H9 (cell line): ENCODE data around the gene CCDC92. TPM values are rescaled to one million over a fixed set of nuclear protein-coding genes. Genes with fewer than 3 reads are reported as not detected.

ENCODE experiments used
- DNase-seq: peaks from one replicate; pipeline ENCODE4 v3.0.0-alpha.2; 2017
- H2AFZ ChIP-seq: one replicate; pipeline ENCODE4 v1.6.1; 2013; ENCODE audit warnings: mild to moderate bottlenecking, low read length, control low read depth, moderate library complexity
- H2AK5ac ChIP-seq: 2 replicates; pipeline ENCODE4 v1.6.1; 2013; ENCODE audit warnings: low read length, control low read depth, mixed read lengths; ENCODE audit not compliant: insufficient read length
- H2BK120ac ChIP-seq: one replicate; pipeline ENCODE4 v1.6.1; 2013; ENCODE audit warnings: low read depth, mild to moderate bottlenecking, low read length, control low read depth, inconsistent platforms; ENCODE audit not compliant: poor library complexity, severe bottlenecking
- H2BK12ac ChIP-seq: 2 replicates; pipeline ENCODE4 v1.6.1; 2013; ENCODE audit warnings: low read length, control low read depth, mixed read lengths, low read depth; ENCODE audit not compliant: insufficient read length
- H2BK15ac ChIP-seq: 2 replicates; pipeline ENCODE4 v1.6.1; 2013; ENCODE audit warnings: low read depth, low read length, control low read depth
- H2BK20ac ChIP-seq: one replicate; pipeline ENCODE4 v1.6.1; 2013; ENCODE audit warnings: low read depth, mild to moderate bottlenecking, low read length, control low read depth, inconsistent platforms; ENCODE audit not compliant: poor library complexity, severe bottlenecking
- H2BK5ac ChIP-seq: 2 replicates; pipeline ENCODE4 v1.6.1; 2013; ENCODE audit warnings: low read length, control low read depth, mixed read lengths; ENCODE audit not compliant: insufficient read length
- H3K14ac ChIP-seq: 2 replicates; pipeline ENCODE4 v1.6.1; 2013; ENCODE audit warnings: low read length, control low read depth; ENCODE audit not compliant: insufficient read depth
- H3K18ac ChIP-seq: 2 replicates; pipeline ENCODE4 v1.6.1; 2013; ENCODE audit warnings: low read depth, mild to moderate bottlenecking, mixed read lengths, low read length, control low read depth; ENCODE audit not compliant: insufficient read length
- H3K23ac ChIP-seq: 2 replicates; pipeline ENCODE4 v1.6.1; 2013; ENCODE audit warnings: low read length, control low read depth, mixed read lengths, low read depth; ENCODE audit not compliant: insufficient read length
- H3K23me2 ChIP-seq: 2 replicates; pipeline ENCODE4 v1.6.1; 2013; ENCODE audit warnings: low read depth, mild to moderate bottlenecking, mixed read lengths, low read length, control low read depth; ENCODE audit not compliant: insufficient read length, poor library complexity, severe bottlenecking
- H3K27ac ChIP-seq: 2 replicates; pipeline ENCODE4 v1.5.1; 2013; ENCODE audit warnings: low read length, control low read depth, mixed read lengths, low read depth; ENCODE audit not compliant: insufficient read length
- H3K27me3 ChIP-seq: 2 replicates; pipeline ENCODE4 v1.6.1; 2013; ENCODE audit warnings: low read length, control low read depth, inconsistent platforms; ENCODE audit not compliant: insufficient read depth
- H3K4ac ChIP-seq: 2 replicates; pipeline ENCODE4 v1.6.1; 2013; ENCODE audit warnings: low read depth, mild to moderate bottlenecking, control low read depth, inconsistent platforms, low read length, moderate library complexity
- H3K4me1 ChIP-seq: 2 replicates; pipeline ENCODE4 v1.6.1; 2013; ENCODE audit warnings: low read length, control low read depth, inconsistent platforms; ENCODE audit not compliant: insufficient read depth
- H3K4me2 ChIP-seq: 2 replicates; pipeline ENCODE4 v1.6.1; 2013; ENCODE audit warnings: low read length, control low read depth, mixed read lengths; ENCODE audit not compliant: insufficient read length, insufficient read depth
- H3K56ac ChIP-seq: 2 replicates; pipeline ENCODE4 v1.6.1; 2013; ENCODE audit warnings: low read depth, mild to moderate bottlenecking, mixed read lengths, low read length, control low read depth; ENCODE audit not compliant: insufficient read length
- H3K79me1 ChIP-seq: 2 replicates; pipeline ENCODE4 v1.6.1; 2013; ENCODE audit warnings: low read depth, mild to moderate bottlenecking, moderate library complexity, low read length, control low read depth, inconsistent platforms; ENCODE audit not compliant: insufficient read depth, poor library complexity, severe bottlenecking
- H3K79me2 ChIP-seq: 2 replicates; pipeline ENCODE4 v1.6.1; 2013; ENCODE audit warnings: low read length, control low read depth, inconsistent platforms; ENCODE audit not compliant: insufficient read depth
- H3K9ac ChIP-seq: 2 replicates; pipeline ENCODE4 v1.6.1; 2013; ENCODE audit warnings: low read length, control low read depth, mixed read lengths; ENCODE audit not compliant: insufficient read length; ENCODE audit errors: extremely low read depth
- H3K9me3 ChIP-seq: one replicate; pipeline ENCODE4 v1.6.1; 2013; ENCODE audit warnings: low read depth, low read length, inconsistent platforms; ENCODE audit not compliant: control insufficient read depth
- H3T11ph ChIP-seq: one replicate; pipeline ENCODE4 v1.6.1; 2013; ENCODE audit warnings: mild to moderate bottlenecking, low read length, control low read depth, inconsistent platforms
- H4K20me1 ChIP-seq: one replicate; pipeline ENCODE4 v1.6.1; 2013; ENCODE audit not compliant: control insufficient read depth, insufficient read length, insufficient read depth
- H4K5ac ChIP-seq: 2 replicates; pipeline ENCODE4 v1.6.1; 2013; ENCODE audit warnings: low read depth, mild to moderate bottlenecking, mixed read lengths, low read length, control low read depth; ENCODE audit not compliant: insufficient read length
- H4K8ac ChIP-seq: replicated peaks from 2 replicates; pipeline ENCODE4 v1.6.1; 2013; ENCODE audit warnings: low read length, control low read depth, mixed read lengths, low read depth; ENCODE audit not compliant: insufficient read length
- H4K91ac ChIP-seq: 2 replicates; pipeline ENCODE4 v1.6.1; 2013; ENCODE audit warnings: low read depth, mild to moderate bottlenecking, moderate library complexity, mixed read lengths, low read length, control low read depth; ENCODE audit not compliant: insufficient read length
- H3K27ac Mint-ChIP-seq, 3 experiments: 2 replicates in 2 of 3; 3 replicates in 1 of 3; pipeline ENCODE4 v1.8.0; 2020 to 2021; ENCODE audit warnings: mixed read lengths in 3 of 3, mild to moderate bottlenecking in 1 of 3, moderate library complexity in 1 of 3
- H3K27me3 Mint-ChIP-seq: 2 replicates; pipeline ENCODE4 v1.8.0; 2021; ENCODE audit warnings: low read depth, mild to moderate bottlenecking, moderate library complexity, mixed read lengths
- H3K36me3 Mint-ChIP-seq, 3 experiments: 2 replicates in 2 of 3; 3 replicates in 1 of 3; pipeline ENCODE4 v1.8.0; 2020 to 2021; ENCODE audit warnings: low read depth in 3 of 3, mixed read lengths in 3 of 3; ENCODE audit not compliant: insufficient read depth in 1 of 3
- H3K4me1 Mint-ChIP-seq, 2 experiments: 2 replicates each; pipeline ENCODE4 v1.8.0; 2020; ENCODE audit warnings: mixed read lengths in 2 of 2
- H3K4me3 Mint-ChIP-seq, 2 experiments: 2 replicates in 1 of 2; 3 replicates in 1 of 2; pipeline ENCODE4 v1.8.0; 2020 to 2021; ENCODE audit warnings: mild to moderate bottlenecking in 2 of 2, mixed read lengths in 2 of 2, moderate library complexity in 1 of 2
- H3K9me3 Mint-ChIP-seq, 2 experiments: 2 replicates in 1 of 2; 3 replicates in 1 of 2; pipeline ENCODE4 v1.8.0; 2020; ENCODE audit warnings: mild to moderate bottlenecking in 2 of 2, mixed read lengths in 2 of 2, moderate library complexity in 1 of 2
- CTCF ChIP-seq: fragments of 200-600 bp; sonication (generic); conservative IDR thresholded peaks from 3 replicates; pipeline ENCODE4 v1.8.0; 2021; ENCODE audit warnings: antibody characterized with exemption, mild to moderate bottlenecking
- WGBS: extraction: QIAGEN DNeasy Blood & Tissue Kit; methylation state at CpG from one replicate; pipeline ENCODE4 v1.1.7; 2013; ENCODE audit warnings: missing lambda C conversion rate, low lambda C conversion rate, mixed read lengths; ENCODE audit not compliant: insufficient read length; ENCODE audit errors: extremely low coverage; 5-methylcytosine and 5-hydroxymethylcytosine counted together
- total RNA-seq: library from RNA; stranded (reverse); gene quantifications from 2 replicates; pipeline ENCODE4 v1.2.1, GENCODE V29; 2021

CCDC92 gene
- total RNA-seq, 1 experiment from 2014 or later = 1.3 TPM

- H3K27me3 Mint-ChIP-seq = peaks cover 81% of the 10 kb centered on the region
- Histone ChIP-seq H3K18ac (no peak overlapping the region), H3K9ac (no peak overlapping the region), H4K5ac (no peak overlapping the region), H3K27ac (no peak overlapping the region), H3K4me2 (no peak overlapping the region), H2AFZ (no peak overlapping the region), H3K14ac (no peak overlapping the region; the same call in 1 of the 2 replicates), H2BK5ac (no peak overlapping the region), H3K79me2 (no peaks in the 10 kb centered on the region), H3K23me2 (no peaks in the 10 kb centered on the region), H3K56ac (no peak overlapping the region), H3T11ph (no peak overlapping the region), H3K27me3 (no peaks in the 10 kb centered on the region), H2AK5ac (no peak overlapping the region), H3K23ac (no peak overlapping the region), H2BK15ac (no peak overlapping the region), H2BK20ac (no peak overlapping the region), H3K79me1 (no peaks in the 10 kb centered on the region), H3K4me1 (no peaks in the 10 kb centered on the region), H4K8ac (no peak overlapping the region), H4K20me1 (no peaks in the 10 kb centered on the region), H4K91ac (no peak overlapping the region), H2BK120ac (no peak overlapping the region), H3K9me3 (no peaks in the 10 kb centered on the region), H2BK12ac (no peak overlapping the region), H3K4ac (no peak overlapping the region)
- peak overlapping the region in 1 of 3 experiments; percentile 11; a peak in 2 of 7 replicates for H3K27ac Mint-ChIP-seq
- H3K9me3 Mint-ChIP-seq = no peaks in the 10 kb centered on the region
- peaks cover 17 to 18% of the 10 kb centered on the region in 2 experiments for H3K4me1 Mint-ChIP-seq
- no peaks in the 10 kb centered on the region for H3K36me3 Mint-ChIP-seq
- no CpG with 5 or more reads among the region's 10 CpGs for WGBS
- H3K4me3 Mint-ChIP-seq = no peak overlapping the region; a peak in 1 of 5 replicates
- TF ChIP-seq CTCF = no peak
- no peak for DNase-seq
Observed at GRCh38 chr12:123890536-123890902, 82.1 kb downstream of the CCDC92 start.
